WTC11 (cell line): ENCODE data around the gene SNX2. TPM values are rescaled to one million over a fixed set of nuclear protein-coding genes. Genes with fewer than 3 reads are reported as not detected.

ENCODE experiments used
- ATAC-seq: fragments of 200-7000 bp; cut with Tn5 transposase; 2 replicates; pipeline ENCODE4 v1.10.0; 2021; ENCODE audit warnings: mild to moderate bottlenecking, moderate library complexity
- CTCF ChIA-PET: fragments of 300-600 bp; sonication (Branson Sonifier 250); formaldehyde crosslinking; loops from one replicate; lab custom pipeline; 2021; ENCODE audit warnings: antibody characterized with exemption; lab: Charles Lee
- POLR2A ChIA-PET: fragments of 350-600 bp; sonication (Branson Sonifier 250); formaldehyde crosslinking; loops from one replicate; lab custom pipeline; 2021; ENCODE audit warnings: antibody characterized with exemption; lab: Charles Lee
- DNase-seq: peaks from one replicate; pipeline ENCODE4 v3.0.0; 2021; ENCODE audit warnings: low spot score
- H3K27ac Mint-ChIP-seq: 2 replicates; pipeline ENCODE4 v1.8.0; 2021; ENCODE audit warnings: mixed read lengths
- H3K27me3 Mint-ChIP-seq: 2 replicates; pipeline ENCODE4 v1.8.0; 2021; ENCODE audit warnings: low read depth, mild to moderate bottlenecking, moderate library complexity, mixed read lengths
- H3K36me3 Mint-ChIP-seq: 2 replicates; pipeline ENCODE4 v1.8.0; 2021; ENCODE audit warnings: mixed read lengths
- H3K4me1 Mint-ChIP-seq: 2 replicates; pipeline ENCODE4 v1.8.0; 2022; ENCODE audit warnings: mixed read lengths
- H3K4me3 Mint-ChIP-seq: 2 replicates; pipeline ENCODE4 v1.8.0; 2021; ENCODE audit warnings: mild to moderate bottlenecking, moderate library complexity, mixed read lengths
- H3K9me3 Mint-ChIP-seq: 2 replicates; pipeline ENCODE4 v1.8.0; 2021; ENCODE audit warnings: mixed read lengths
- AFF4 ChIP-seq: sonication (generic); formaldehyde crosslinking; IDR thresholded peaks from 2 replicates; pipeline ENCODE4 v1.8.1; 2023; ENCODE audit warnings: mild to moderate bottlenecking, missing genetic modification reagents, borderline replicate concordance
- CREB1 ChIP-seq: sonication (generic); formaldehyde crosslinking; IDR thresholded peaks from 2 replicates; pipeline ENCODE4 v1.8.0; 2023; ENCODE audit warnings: mild to moderate bottlenecking, missing genetic modification reagents
- FOXP4 ChIP-seq: sonication (generic); formaldehyde crosslinking; IDR thresholded peaks from 2 replicates; pipeline ENCODE4 v1.8.0; 2022; ENCODE audit warnings: mild to moderate bottlenecking, missing genetic modification reagents
- HMGA2 ChIP-seq: fragments of 250-450 bp; sonication (Bioruptor Pico); IDR thresholded peaks from 2 replicates; pipeline ENCODE4 v1.4.0; 2021; ENCODE audit warnings: mild to moderate bottlenecking, moderate library complexity
- KAT7 ChIP-seq: sonication (generic); formaldehyde crosslinking; IDR thresholded peaks from 2 replicates; pipeline ENCODE4 v1.8.1; 2023; ENCODE audit warnings: missing genetic modification reagents, mild to moderate bottlenecking, borderline replicate concordance
- NFATC4 ChIP-seq: fragments of 250-450 bp; sonication (Bioruptor Pico); IDR thresholded peaks from 2 replicates; pipeline ENCODE4 v1.9.0; 2021; ENCODE audit warnings: mild to moderate bottlenecking
- NFE2L1 ChIP-seq: sonication (generic); formaldehyde crosslinking; IDR thresholded peaks from 2 replicates; pipeline ENCODE4 v1.8.1; 2023; ENCODE audit warnings: missing genetic modification reagents
- RORB ChIP-seq: fragments of 250-450 bp; sonication (Bioruptor Pico); IDR thresholded peaks from 2 replicates; pipeline ENCODE4 v1.9.0; 2021; ENCODE audit warnings: mild to moderate bottlenecking
- SMAD4 ChIP-seq: sonication (generic); formaldehyde crosslinking; IDR thresholded peaks from 2 replicates; pipeline ENCODE4 v1.8.0; 2022; ENCODE audit warnings: mild to moderate bottlenecking, missing genetic modification reagents
- TEAD1 ChIP-seq: sonication (generic); formaldehyde crosslinking; IDR thresholded peaks from 2 replicates; pipeline ENCODE4 v1.8.0; 2022; ENCODE audit warnings: mild to moderate bottlenecking, missing genetic modification reagents
- TEAD4 ChIP-seq: sonication (generic); formaldehyde crosslinking; IDR thresholded peaks from 2 replicates; pipeline ENCODE4 v1.8.0; 2022; ENCODE audit warnings: mild to moderate bottlenecking, missing genetic modification reagents
- ZNF138 ChIP-seq: sonication (generic); formaldehyde crosslinking; conservative IDR thresholded peaks from 2 replicates; pipeline ENCODE4 v1.8.1; 2022; ENCODE audit warnings: mild to moderate bottlenecking, moderate library complexity, missing genetic modification reagents
- ZNF317 ChIP-seq: sonication (generic); formaldehyde crosslinking; IDR thresholded peaks from 2 replicates; pipeline ENCODE4 v1.8.1; 2023; ENCODE audit warnings: low read depth, mild to moderate bottlenecking, moderate library complexity, missing genetic modification reagents, borderline replicate concordance
- total RNA-seq: library from RNA; stranded (reverse); gene quantifications from 3 replicates; pipeline ENCODE4 v1.2.3, GENCODE V29; 2021
- TF ChIP-seq, protein P1 (sequence below): sonication (generic); formaldehyde crosslinking; IDR thresholded peaks from 2 replicates; pipeline ENCODE4 v1.8.1; 2023; ENCODE audit warnings: mild to moderate bottlenecking, missing genetic modification reagents
- TF ChIP-seq, protein P2 (sequence below): fragments of 250-450 bp; sonication (Bioruptor Pico); IDR thresholded peaks from 2 replicates; pipeline ENCODE4 v2.1.2; 2022; ENCODE audit warnings: mild to moderate bottlenecking, moderate library complexity
- TF ChIP-seq, protein P3 (sequence below): sonication (generic); formaldehyde crosslinking; IDR thresholded peaks from 2 replicates; pipeline ENCODE4 v1.8.0; 2022; ENCODE audit warnings: missing genetic modification reagents
- TF ChIP-seq, protein P4 (sequence below): sonication (generic); formaldehyde crosslinking; conservative IDR thresholded peaks from 2 replicates; pipeline ENCODE4 v1.8.1; 2023; ENCODE audit warnings: mild to moderate bottlenecking, low read depth, missing genetic modification reagents, moderate library complexity

Gene SNX2
- total RNA-seq, 1 experiment from 2014 or later = 63.7 TPM

DNA sequence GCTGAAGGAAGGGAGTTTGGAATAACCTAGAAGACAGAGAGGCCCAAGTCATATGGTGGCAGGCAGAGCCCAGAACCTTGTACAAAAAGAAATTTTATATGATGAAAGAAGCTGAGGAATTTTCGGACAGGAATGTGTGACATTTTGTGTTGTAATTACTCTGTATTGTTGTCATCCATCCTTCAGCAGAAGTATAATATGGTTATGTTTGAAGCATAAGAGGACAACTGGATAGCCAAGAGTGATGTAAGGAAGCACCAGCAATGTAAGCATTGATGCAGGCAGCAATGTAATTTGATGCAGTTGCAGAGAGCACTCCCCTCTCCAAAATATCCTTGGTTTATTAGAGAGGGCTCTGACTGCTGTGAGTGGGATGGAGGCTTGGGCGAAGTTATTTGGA, 19.1 kb upstream of the SNX2 start (continued):
- TF ChIP-seq ZNF317 (CRISPR knock-in tag) = no peak
- no peak for TF ChIP-seq SMAD4 (CRISPR knock-in tag)
- TF ChIP-seq RORB (CRISPR knock-in tag) = no peak
- no peak for TF ChIP-seq HMGA2 (CRISPR knock-in tag)

DNA sequence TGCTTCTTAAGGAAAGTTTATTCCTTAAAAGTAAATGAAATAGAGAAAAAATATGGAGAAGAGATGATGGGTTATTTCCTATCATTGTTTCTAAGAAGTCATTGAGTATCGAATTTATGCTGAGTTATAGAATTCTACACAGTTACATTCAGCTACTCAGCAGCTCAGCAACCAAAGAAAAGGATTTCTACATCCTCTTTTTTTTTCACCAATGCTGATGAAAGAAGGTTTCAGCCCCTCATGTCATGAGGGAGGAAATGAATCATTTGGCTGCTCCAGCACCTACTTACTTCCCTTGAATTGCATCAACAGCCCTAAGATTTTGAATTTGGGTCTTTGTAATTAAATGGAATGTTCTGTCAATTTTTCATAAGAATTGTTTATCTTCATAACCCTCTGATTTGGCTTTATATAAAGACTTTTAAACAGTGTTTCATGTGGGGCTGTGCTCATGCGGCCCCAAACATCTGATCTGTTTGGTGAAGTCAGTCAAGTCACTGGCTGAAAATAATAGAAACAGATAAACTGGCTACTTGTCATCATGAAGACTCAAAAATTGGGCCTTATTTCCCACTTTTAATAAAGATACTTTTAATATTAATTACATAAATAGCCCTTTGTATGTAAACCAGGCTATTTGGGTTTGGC, 18.5 kb upstream of the SNX2 start:
- no peak overlapping the region for H3K4me3 Mint-ChIP-seq
- ChIA-PET POLR2A (no interaction called here), CTCF (no interaction called here)
- no peaks in the 10 kb centered on the region for H3K27me3 Mint-ChIP-seq
- DNase-seq (no peak), ATAC-seq (no peak)
- no peaks in the 10 kb centered on the region for H3K9me3 Mint-ChIP-seq
- H3K4me1 Mint-ChIP-seq = peaks cover 16% of the 10 kb centered on the region
- no peak overlapping the region for H3K27ac Mint-ChIP-seq
- no peaks in the 10 kb centered on the region for H3K36me3 Mint-ChIP-seq
- TF ChIP-seq NFE2L1 = no peak
- TF ChIP-seq KAT7 (CRISPR knock-in tag) = no peak
- no peak for TF ChIP-seq TEAD1 (CRISPR knock-in tag)
- TF ChIP-seq, protein P1, sequence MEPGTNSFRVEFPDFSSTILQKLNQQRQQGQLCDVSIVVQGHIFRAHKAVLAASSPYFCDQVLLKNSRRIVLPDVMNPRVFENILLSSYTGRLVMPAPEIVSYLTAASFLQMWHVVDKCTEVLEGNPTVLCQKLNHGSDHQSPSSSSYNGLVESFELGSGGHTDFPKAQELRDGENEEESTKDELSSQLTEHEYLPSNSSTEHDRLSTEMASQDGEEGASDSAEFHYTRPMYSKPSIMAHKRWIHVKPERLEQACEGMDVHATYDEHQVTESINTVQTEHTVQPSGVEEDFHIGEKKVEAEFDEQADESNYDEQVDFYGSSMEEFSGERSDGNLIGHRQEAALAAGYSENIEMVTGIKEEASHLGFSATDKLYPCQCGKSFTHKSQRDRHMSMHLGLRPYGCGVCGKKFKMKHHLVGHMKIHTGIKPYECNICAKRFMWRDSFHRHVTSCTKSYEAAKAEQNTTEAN = no peak
- TF ChIP-seq SMAD4 (CRISPR knock-in tag) = no peak
- TF ChIP-seq CREB1 = no peak
- TF ChIP-seq ZNF138 (CRISPR knock-in tag) = no peak
- TF ChIP-seq, protein P2, sequence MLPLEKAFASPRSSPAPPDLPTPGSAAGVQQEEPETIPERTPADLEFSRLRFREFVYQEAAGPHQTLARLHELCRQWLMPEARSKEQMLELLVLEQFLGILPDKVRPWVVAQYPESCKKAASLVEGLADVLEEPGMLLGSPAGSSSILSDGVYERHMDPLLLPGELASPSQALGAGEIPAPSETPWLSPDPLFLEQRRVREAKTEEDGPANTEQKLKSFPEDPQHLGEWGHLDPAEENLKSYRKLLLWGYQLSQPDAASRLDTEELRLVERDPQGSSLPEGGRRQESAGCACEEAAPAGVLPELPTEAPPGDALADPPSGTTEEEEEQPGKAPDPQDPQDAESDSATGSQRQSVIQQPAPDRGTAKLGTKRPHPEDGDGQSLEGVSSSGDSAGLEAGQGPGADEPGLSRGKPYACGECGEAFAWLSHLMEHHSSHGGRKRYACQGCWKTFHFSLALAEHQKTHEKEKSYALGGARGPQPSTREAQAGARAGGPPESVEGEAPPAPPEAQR (CRISPR knock-in tag) = no peak
- TF ChIP-seq, protein P3, sequence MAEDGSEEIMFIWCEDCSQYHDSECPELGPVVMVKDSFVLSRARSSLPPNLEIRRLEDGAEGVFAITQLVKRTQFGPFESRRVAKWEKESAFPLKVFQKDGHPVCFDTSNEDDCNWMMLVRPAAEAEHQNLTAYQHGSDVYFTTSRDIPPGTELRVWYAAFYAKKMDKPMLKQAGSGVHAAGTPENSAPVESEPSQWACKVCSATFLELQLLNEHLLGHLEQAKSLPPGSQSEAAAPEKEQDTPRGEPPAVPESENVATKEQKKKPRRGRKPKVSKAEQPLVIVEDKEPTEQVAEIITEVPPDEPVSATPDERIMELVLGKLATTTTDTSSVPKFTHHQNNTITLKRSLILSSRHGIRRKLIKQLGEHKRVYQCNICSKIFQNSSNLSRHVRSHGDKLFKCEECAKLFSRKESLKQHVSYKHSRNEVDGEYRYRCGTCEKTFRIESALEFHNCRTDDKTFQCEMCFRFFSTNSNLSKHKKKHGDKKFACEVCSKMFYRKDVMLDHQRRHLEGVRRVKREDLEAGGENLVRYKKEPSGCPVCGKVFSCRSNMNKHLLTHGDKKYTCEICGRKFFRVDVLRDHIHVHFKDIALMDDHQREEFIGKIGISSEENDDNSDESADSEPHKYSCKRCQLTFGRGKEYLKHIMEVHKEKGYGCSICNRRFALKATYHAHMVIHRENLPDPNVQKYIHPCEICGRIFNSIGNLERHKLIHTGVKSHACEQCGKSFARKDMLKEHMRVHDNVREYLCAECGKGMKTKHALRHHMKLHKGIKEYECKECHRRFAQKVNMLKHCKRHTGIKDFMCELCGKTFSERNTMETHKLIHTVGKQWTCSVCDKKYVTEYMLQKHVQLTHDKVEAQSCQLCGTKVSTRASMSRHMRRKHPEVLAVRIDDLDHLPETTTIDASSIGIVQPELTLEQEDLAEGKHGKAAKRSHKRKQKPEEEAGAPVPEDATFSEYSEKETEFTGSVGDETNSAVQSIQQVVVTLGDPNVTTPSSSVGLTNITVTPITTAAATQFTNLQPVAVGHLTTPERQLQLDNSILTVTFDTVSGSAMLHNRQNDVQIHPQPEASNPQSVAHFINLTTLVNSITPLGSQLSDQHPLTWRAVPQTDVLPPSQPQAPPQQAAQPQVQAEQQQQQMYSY (CRISPR knock-in tag) = no peak
- no peak for TF ChIP-seq AFF4
- TF ChIP-seq TEAD4 = no peak
- no peak for TF ChIP-seq FOXP4 (CRISPR knock-in tag)
- TF ChIP-seq, protein P4, sequence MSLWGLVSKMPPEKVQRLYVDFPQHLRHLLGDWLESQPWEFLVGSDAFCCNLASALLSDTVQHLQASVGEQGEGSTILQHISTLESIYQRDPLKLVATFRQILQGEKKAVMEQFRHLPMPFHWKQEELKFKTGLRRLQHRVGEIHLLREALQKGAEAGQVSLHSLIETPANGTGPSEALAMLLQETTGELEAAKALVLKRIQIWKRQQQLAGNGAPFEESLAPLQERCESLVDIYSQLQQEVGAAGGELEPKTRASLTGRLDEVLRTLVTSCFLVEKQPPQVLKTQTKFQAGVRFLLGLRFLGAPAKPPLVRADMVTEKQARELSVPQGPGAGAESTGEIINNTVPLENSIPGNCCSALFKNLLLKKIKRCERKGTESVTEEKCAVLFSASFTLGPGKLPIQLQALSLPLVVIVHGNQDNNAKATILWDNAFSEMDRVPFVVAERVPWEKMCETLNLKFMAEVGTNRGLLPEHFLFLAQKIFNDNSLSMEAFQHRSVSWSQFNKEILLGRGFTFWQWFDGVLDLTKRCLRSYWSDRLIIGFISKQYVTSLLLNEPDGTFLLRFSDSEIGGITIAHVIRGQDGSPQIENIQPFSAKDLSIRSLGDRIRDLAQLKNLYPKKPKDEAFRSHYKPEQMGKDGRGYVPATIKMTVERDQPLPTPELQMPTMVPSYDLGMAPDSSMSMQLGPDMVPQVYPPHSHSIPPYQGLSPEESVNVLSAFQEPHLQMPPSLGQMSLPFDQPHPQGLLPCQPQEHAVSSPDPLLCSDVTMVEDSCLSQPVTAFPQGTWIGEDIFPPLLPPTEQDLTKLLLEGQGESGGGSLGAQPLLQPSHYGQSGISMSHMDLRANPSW (CRISPR knock-in tag) = no peak
- no peak for TF ChIP-seq NFATC4
